ENCODE data around the gene SUMF1.
"Not testable (repeated sequence)": the region's sequence is repeated elsewhere in the genome, so short reads cannot be mapped to it uniquely, and the experiment has no call there.

SUMF1 gene

DNA sequence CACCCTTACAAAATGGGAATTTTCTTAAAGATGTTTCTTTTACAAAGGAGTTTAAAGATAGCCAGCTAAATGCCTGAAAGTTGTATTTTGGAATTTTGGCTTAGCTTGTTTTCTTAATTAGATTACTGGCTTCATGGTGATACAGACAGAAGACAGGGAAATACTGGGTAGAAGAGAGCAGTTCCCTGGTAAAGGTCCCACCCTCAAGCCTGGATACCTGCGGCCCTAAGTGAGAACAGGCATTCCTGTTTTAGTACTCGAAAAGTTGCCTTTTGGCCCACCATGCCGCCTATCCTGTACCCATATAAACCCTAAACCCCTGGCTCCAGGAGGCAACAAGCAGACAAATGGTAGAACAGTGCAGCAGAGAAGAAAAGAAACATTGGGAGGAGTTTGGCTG, 134.5 kb downstream of the SUMF1 start:
- DNase-seq = no peak

DNA sequence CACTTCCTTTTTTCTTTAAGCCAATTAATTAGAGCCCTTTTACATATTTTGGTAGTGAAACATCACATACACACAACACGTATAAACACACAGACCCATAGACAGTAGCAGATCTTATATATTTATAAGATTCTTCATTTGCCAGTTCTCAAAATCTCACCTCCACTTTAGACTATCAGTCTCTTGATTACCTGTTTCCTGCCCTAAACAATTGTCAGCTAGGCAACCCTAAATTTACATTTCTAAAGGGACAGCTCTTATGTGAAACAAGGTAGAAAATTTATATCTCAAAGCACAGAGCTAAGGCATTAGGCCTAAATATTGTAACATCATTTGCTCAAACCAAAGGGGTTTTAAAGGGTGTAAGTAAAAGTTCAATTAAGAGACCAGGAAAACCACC, 135.0 kb downstream of the SUMF1 start:
- DNase-seq = no peak

DNA sequence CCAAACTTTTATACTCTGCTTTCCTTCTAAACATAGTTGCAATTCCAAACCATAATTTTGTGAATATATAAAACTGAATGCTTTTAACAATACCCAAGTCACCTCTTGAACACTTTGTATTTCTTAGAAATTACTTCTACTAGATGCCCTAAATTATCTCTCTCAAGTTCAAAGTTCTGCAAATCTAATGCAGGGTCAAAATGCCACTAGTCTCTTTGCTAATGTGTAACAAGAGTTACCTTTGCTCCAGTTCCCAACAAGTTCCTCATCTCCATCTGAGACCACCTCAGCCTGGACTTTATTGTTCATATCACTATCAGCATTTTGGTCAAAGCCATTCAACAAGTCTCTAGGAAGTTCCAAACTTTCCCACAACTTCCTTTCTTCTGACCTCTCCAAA, 137.3 kb downstream of the SUMF1 start:
- not testable (repeated sequence) for DNase-seq

DNA sequence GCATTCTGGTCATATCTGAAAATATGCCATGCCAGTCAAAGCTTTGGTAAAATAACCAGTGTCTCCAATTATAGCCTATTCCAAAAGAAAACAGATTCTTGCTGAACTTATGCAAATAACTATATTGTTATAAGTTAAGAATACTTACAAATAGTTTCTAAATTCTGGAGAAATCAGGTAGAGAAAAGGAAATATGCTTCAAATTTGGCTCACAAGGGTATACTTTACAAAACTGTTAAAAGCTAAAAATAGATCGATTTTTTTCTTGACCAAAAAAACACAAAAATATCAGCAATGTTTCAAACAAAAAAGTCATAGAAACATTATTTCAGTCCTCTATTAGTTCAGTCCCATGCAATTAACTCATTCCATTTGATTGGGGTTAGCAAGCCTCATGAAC, 140.2 kb downstream of the SUMF1 start:
- no peak for DNase-seq

DNA sequence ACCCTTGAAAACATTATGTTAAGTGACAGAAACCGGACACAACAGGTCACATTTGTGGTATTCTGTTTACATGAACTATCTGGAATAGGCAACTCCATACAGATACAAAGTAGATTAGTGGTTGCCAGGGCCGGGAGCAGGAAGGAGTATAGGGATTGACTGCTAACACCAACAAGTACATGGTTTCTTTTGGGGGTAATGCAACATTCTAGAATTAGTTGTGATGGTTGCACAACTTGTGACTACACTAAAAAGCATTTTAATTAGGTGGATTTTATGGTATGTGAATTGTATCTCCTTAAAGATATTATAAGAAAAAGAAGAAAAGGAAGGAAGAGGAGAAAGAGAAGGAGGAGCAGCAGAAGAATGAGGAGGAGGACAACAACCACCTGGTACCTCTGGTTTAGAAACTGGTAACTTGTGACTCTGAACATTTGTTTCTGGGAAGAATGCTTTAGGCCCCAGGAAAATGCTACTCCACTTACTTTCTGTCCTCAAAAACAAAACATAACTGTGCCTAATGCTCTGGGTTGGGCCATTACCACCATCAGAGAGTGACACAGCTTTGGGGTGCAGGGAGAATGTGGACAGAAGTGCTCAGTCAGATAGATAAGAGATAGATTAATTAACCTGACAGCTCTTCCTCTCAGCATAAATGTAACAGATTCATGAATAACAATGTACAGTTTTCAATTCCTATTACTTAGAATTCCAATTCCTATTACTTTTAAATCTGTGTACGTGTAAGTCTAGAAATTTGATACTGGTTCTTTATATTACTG, 143.6 kb downstream of the SUMF1 start:
- no peak for DNase-seq

DNA sequence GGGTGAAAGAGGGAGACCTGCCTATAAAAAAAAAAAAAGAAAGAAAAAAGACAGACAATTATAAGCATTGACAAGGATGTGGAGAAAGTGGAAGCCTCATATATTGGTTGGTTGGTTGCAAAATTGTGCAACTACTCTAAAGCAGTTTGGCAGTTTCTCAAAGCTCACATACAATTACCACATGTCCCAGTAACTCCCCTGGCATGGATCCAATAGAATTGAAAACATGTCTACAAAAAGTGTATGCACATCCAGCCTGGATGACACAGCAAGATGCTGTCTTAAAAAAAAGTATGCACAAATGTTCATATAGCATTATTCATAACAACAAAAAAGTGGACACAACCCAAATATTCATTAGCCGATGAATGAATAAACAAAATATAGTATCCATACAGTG, 144.4 kb downstream of the SUMF1 start:
- no peak for DNase-seq

DNA sequence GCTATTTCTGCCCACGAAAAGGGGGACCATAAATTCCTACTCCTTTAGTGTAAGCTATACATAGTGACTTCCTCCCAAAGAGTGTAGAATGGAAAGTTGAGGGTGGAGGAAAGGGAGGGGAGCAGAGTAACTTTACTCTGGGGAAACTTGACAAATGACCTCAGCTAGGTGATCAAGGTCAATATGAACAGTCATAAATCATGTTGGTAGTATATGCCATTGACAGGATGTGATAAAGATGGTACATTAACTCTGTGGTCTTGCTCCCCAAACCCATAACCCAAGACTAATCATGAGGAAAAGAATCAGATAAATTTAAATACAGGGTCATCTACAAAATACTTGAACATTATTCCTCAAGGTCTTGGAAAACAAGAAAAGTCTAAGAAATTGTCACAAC, 145.3 kb downstream of the SUMF1 start:
- no peak for DNase-seq

DNA sequence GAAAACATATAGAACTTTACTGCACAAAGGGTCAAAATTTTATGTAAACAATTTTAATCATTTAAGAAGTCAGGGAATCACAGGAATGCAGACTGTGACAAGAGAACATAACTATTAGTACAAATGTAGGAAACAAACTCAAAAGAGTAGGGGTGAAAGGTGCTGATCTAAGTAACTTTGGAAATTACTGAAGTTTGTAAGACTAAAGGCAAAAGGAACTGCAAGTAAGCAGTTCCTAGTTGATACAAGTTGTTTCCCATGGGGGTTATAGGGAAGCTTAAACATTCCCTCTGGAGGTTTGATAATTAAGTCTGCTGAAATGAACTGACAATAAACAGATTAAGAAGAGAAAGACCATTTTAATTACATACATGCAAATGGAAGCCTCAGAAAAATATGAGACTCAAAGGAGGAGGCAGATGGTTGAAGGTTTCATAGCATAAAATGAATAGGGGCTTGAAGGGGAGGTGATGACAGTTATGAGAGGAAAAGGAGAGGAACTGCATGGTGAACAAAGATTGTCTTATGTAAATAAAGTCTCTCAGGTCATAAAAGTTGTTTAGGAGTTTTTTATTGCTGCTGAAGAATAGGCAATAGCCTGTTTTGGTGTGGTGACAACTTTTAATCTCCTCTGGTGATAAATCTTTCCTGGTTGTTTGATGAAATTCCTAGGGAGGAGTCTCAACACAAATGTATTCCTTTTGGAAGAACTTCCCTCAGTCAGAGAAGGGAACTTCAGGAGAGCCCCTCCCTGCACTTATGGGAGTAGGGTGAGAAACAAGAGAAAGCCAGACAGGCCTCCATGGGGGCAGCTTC, 146.8 kb downstream of the SUMF1 start:
- DNase-seq = no peak

DNA sequence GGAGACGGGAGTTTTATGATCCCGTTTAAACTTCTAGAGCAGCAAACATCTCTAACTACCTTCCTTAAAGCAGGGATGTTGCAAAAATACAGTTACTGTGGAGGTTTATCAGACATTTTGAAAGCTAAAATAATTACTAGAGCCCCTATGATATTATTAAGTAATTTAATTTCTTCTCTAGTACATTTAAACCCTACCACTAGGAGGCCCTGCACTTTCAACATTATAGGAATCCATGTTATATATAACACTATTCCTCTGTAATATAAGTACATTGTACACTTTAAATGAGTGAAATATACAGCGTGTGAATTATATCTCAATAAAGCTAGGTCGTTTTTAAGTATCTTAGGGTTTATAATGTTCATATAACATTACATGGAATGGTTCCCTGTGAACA, 152.4 kb downstream of the SUMF1 start:
- no peak for DNase-seq

DNA sequence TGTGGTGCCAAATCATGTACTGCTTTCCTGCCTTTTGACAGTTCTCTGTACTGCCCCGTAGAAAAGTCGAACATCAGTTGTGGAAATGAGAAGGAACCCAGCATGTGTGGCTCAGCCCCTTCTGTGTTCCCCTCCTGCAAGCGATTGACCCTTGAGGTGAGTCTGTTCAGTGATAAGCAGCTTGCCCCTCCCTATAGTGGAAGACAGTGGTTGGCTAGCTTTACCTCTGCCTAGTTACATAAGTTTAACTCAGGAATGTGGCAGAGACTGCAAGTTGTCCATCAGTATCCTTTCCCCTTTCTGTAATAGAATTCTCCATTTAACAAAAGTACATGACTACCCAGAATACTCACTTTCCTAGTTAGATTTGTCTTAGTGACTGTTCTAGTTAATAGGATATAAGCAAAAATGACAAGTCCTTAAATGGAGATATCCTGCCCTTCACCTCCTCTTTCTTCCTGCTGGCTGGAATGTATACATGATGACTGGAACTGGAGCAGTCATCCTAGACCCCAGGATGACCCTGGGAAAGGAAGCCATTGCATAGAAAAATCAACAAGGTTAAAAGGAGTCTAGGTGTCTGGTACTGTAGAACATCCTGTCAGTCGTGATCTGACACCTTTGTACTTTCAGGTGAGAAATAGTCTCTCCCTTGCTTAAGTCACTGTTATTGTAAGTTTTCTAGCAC, 153.3 kb downstream of the SUMF1 start:
- DNase-seq = no peak

DNA sequence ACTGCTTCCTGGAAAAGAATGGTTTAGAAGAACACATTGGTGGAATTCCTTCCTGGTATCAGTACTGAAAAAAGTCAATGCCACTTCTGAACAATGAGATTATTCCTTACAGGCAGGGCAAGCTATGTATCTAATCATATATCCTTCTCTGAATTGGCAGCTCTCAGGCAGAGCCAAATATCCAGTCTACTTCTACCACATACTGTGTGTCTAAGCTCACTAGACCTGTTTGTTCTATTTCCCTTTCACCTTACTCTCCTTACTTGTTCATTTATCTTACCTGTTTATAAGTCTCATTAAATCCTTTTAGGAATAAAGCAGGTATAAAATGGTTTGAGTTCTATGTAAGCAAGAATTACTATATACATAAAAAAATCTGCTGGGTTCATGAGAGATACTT, 155.6 kb downstream of the SUMF1 start:
- no peak for DNase-seq

Measured in NCI-H1048 (cell line).